Lung (tissue), 12 donors: Measurements from ENCODE around the gene IKBKE. TPM values are rescaled to one million over a fixed set of nuclear protein-coding genes. Genes with fewer than 3 reads are reported as not detected.

ENCODE experiments used
- ATAC-seq: fragments of 200-7000 bp; cut with Tn5 transposase; one replicate; pipeline ENCODE4 v1.9.1; 2020; ENCODE audit warnings: moderate number of reproducible peaks; ENCODE audit not compliant: insufficient read depth, low FRiP score
- DNase-seq, 3 donors: peaks; one replicate each; pipeline ENCODE4 v3.0.0-alpha.2; 2013 to 2017
- H3K27ac ChIP-seq, 2 donors: one replicate each; pipeline ENCODE4 v1.5.1; 2013; ENCODE audit warnings: mild to moderate bottlenecking in 2 of 2, moderate library complexity in 2 of 2, control low read depth in 1 of 2, inconsistent platforms in 1 of 2, low read depth in 1 of 2, low read length in 1 of 2
- H3K27me3 ChIP-seq, 3 donors: one replicate each; pipeline ENCODE4 v1.5.1; 2013; ENCODE audit warnings: low read length in 2 of 3; ENCODE audit not compliant: control insufficient read depth in 3 of 3, insufficient read depth in 3 of 3
- H3K36me3 ChIP-seq, 4 donors: one replicate each; pipeline ENCODE4 v1.5.1; 2013; ENCODE audit warnings: low read length in 4 of 4, mild to moderate bottlenecking in 1 of 4, moderate library complexity in 1 of 4; ENCODE audit not compliant: control insufficient read depth in 4 of 4, insufficient read depth in 4 of 4
- H3K4me1 ChIP-seq, 5 donors: one replicate each; pipeline ENCODE4 v1.5.1; 2013; ENCODE audit warnings: low read length in 5 of 5, mild to moderate bottlenecking in 2 of 5, moderate library complexity in 1 of 5; ENCODE audit not compliant: control insufficient read depth in 5 of 5, insufficient read depth in 5 of 5
- H3K4me3 ChIP-seq: one replicate; pipeline ENCODE4 v1.5.1; 2013; ENCODE audit warnings: mild to moderate bottlenecking, control low read depth, moderate library complexity
- H3K9ac ChIP-seq, 2 donors: one replicate each; pipeline ENCODE4 v1.5.1; 2013; ENCODE audit warnings: low read length in 2 of 2, control low read depth in 1 of 2; ENCODE audit not compliant: insufficient read depth in 1 of 2
- H3K9me3 ChIP-seq, 4 donors: one replicate each; pipeline ENCODE4 v1.5.1; 2013; ENCODE audit warnings: low read length in 3 of 4, mild to moderate bottlenecking in 1 of 4, moderate library complexity in 1 of 4; ENCODE audit not compliant: control insufficient read depth in 4 of 4, insufficient read depth in 3 of 4
- WGBS, 2 donors: extraction: QIAGEN DNeasy Blood & Tissue Kit; methylation state at CpG; one replicate each; pipeline ENCODE4 v1.1.7; 2013; 5-methylcytosine and 5-hydroxymethylcytosine counted together
- polyA plus RNA-seq, 2 donors: library from polyadenylated mRNA; stranded (reverse); fragments of 200-250 nt; gene quantifications; one replicate each; pipeline ENCODE4 v1.2.1, GENCODE V29; 2013
- total RNA-seq, 2 donors: library from RNA; depleted of rRNA in 1 of 2; stranded (reverse); fragments of >200 nt in 1 of 2; gene quantifications; one replicate each; pipeline ENCODE4 v1.2.1, GENCODE V29; 2014 to 2021
- TF ChIP-seq, protein P1 (sequence below): IDR thresholded peaks from 2 replicates; pipeline ENCODE4 v1.5.1; 2012; ENCODE audit warnings: mild to moderate bottlenecking; ENCODE audit errors: control extremely low read depth, extremely low read depth
- donor health status: control.
- donor health status: control.
- donor health status: Bipolar disorder and iron deficiency.
- donor health status: healthy.
- donor health status: DM: yes; HTN: yes; CAD: no.

IKBKE gene
- total and polyA plus RNA-seq, 4 donors = 6.1 to 17.1 (median 11.7) TPM

GRCh38 chr1:206427291-206427690, 43.0 kb upstream of the IKBKE start:
- Histone ChIP-seq H3K4me3 (no peak overlapping the region), H3K36me3 (peaks cover 0 to 31% (median 13%) of the 10 kb centered on the region in 4 donors), H3K27me3 (no peaks in the 10 kb centered on the region), H3K9ac (no peak overlapping the region), H3K4me1 (peaks cover 0 to 4% (median 2%) of the 10 kb centered on the region in 5 donors), H3K27ac (no peak overlapping the region), H3K9me3 (no peaks in the 10 kb centered on the region)
- WGBS, 2 donors = 93 to 100% methylated on average over 6 of the region's 6 CpGs
- ATAC-seq = no peak
- no peak for DNase-seq
- TF ChIP-seq, protein P1, sequence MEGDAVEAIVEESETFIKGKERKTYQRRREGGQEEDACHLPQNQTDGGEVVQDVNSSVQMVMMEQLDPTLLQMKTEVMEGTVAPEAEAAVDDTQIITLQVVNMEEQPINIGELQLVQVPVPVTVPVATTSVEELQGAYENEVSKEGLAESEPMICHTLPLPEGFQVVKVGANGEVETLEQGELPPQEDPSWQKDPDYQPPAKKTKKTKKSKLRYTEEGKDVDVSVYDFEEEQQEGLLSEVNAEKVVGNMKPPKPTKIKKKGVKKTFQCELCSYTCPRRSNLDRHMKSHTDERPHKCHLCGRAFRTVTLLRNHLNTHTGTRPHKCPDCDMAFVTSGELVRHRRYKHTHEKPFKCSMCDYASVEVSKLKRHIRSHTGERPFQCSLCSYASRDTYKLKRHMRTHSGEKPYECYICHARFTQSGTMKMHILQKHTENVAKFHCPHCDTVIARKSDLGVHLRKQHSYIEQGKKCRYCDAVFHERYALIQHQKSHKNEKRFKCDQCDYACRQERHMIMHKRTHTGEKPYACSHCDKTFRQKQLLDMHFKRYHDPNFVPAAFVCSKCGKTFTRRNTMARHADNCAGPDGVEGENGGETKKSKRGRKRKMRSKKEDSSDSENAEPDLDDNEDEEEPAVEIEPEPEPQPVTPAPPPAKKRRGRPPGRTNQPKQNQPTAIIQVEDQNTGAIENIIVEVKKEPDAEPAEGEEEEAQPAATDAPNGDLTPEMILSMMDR = no peak

DNA sequence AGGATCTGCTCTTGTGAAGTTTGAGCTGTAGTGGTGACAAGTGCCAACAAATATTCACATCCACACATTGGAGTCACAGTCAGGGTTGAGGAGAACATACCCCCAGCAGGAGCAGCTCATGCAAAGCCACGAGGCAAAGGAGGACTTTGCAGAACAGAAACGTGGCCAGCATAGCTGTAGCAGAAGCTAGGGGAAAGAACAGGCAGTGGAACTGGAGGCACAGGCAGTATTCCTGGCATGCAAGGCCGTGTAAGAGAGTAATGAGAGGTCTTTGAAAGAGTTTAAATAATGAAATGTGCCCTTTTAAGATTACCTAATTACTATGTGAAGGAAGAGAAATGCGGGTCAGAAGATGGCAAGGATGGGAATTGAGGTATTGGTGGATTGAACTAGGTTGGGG, 40.9 kb upstream of the IKBKE start:
- Histone ChIP-seq H3K36me3 (peaks cover 0 to 23% (median 15%) of the 10 kb centered on the region in 4 donors), H3K4me3 (no peak overlapping the region), H3K27ac (peak overlapping the region in 1 of 2 donors; percentile 57), H3K9ac (no peak overlapping the region), H3K4me1 (peaks cover 0 to 4% (median 2%) of the 10 kb centered on the region in 5 donors), H3K27me3 (no peaks in the 10 kb centered on the region), H3K9me3 (no peaks in the 10 kb centered on the region)
- TF ChIP-seq, protein P1 = no peak
- WGBS, 2 donors = 75 to 92% methylated on average over 4 of the region's 4 CpGs
- DNase-seq (no peak), ATAC-seq (no peak)

- H3K27ac ChIP-seq = no peak overlapping the region
- H3K9ac ChIP-seq = no peak overlapping the region
- no peaks in the 10 kb centered on the region for H3K9me3 ChIP-seq
- DNase-seq = peak in 2 of 3 donors; percentile 42 to 51
- H3K27me3 ChIP-seq = no peaks in the 10 kb centered on the region
- peaks cover 0 to 4% (median 2%) of the 10 kb centered on the region in 5 donors for H3K4me1 ChIP-seq
- peak; percentile 47 for ATAC-seq
- 65 to 73% methylated on average over 9 of the region's 9 CpGs for WGBS, 2 donors
- H3K36me3 ChIP-seq = peaks cover 0 to 21% (median 12%) of the 10 kb centered on the region in 4 donors
- TF ChIP-seq, protein P1 = no peak
- H3K4me3 ChIP-seq = no peak overlapping the region
These were observed 40.0 kb upstream of the IKBKE start for GRCh38 chr1:206430031-206430983.
